HT-29 (cell line): ENCODE measurements around the gene ADM. TPM values are rescaled to one million over a fixed set of nuclear protein-coding genes. Genes with fewer than 3 reads are reported as not detected.

Source experiments
- small RNA-seq: library from RNA; depleted of rRNA; stranded (forward); fragments of <200 nt; gene quantifications from one replicate; pipeline ENCODE3, GENCODE V24; 2014
- total RNA-seq: library from RNA; depleted of rRNA; stranded (reverse); fragments of >200 nt; shearing (Covaris generic); gene quantifications from 2 replicates; pipeline ENCODE4 v1.2.3, GENCODE V29; 2014; rRNA removed

Gene ADM
- total RNA-seq, 1 experiment from 2014 or later: 33.3 TPM

Small RNAs within 50 kb of the gene (small RNA-seq; reads per million reads assigned to genes)
- gene AC080023.2: not detected

Other genes with a start within 250 kb of the ADM start
- 24.4 and 27.1 TPM in 2 replicates for gene SBF2, start 10.9 kb upstream of the ADM start, total RNA-seq
- gene AMPD3, start 150.2 kb downstream of the ADM start, total RNA-seq: 6.3 and 10.4 TPM in 2 replicates
- gene RNF141, start 236.1 kb downstream of the ADM start, total RNA-seq: 10.1 and 11.7 TPM in 2 replicates